Stimulated activated CD4-positive, alpha-beta T cell treated with anti-CD3 and anti-CD28 coated beads, Interleukin-2, amount 100 ng/mL, for 48 hours (primary cell): ENCODE data around the gene TNRC18.
"Not testable (repeated sequence)": the region's sequence is repeated elsewhere in the genome, so short reads cannot be mapped to it uniquely, and the experiment has no call there.

Source experiments
- DNase-seq, 2 donors: peaks; one replicate each; pipeline ENCODE4 v3.0.0-alpha.2; 2020

TNRC18 gene

GRCh38 chr7:5313076-5313885, 110.4 kb downstream of the TNRC18 start:
- DNase-seq: not testable (repeated sequence)

- not testable (repeated sequence) for DNase-seq
Measured at GRCh38 chr7:5312276-5313070, 111.2 kb downstream of the TNRC18 start.

GRCh38 chr7:5310822-5311405, 112.7 kb downstream of the TNRC18 start:
- DNase-seq: no peak

- DNase-seq: no peak
Measured at GRCh38 chr7:5309146-5309545, 114.5 kb downstream of the TNRC18 start.

GRCh38 chr7:5307221-5308142, 116.2 kb downstream of the TNRC18 start:
- not testable (repeated sequence) for DNase-seq

GRCh38 chr7:5305050-5305449, 118.6 kb downstream of the TNRC18 start:
- not testable (repeated sequence) for DNase-seq

GRCh38 chr7:5303591-5304505, 119.8 kb downstream of the TNRC18 start:
- no peak for DNase-seq

- DNase-seq: no peak
Measured at GRCh38 chr7:5303061-5303460, 120.6 kb downstream of the TNRC18 start.

- no peak for DNase-seq
Measured at GRCh38 chr7:5302577-5302976, 121.1 kb downstream of the TNRC18 start.

GRCh38 chr7:5300366-5300765, 123.3 kb downstream of the TNRC18 start:
- no peak for DNase-seq

GRCh38 chr7:5296611-5297226, 126.9 kb downstream of the TNRC18 start:
- DNase-seq: peak; percentile 48 to 67

- DNase-seq: no peak
Measured at GRCh38 chr7:5296015-5296610, 127.5 kb downstream of the TNRC18 start.

GRCh38 chr7:5295039-5296014, 128.3 kb downstream of the TNRC18 start:
- no peak for DNase-seq

GRCh38 chr7:5294169-5294987, 129.3 kb downstream of the TNRC18 start:
- DNase-seq: no peak

GRCh38 chr7:5291711-5292335, 131.8 kb downstream of the TNRC18 start:
- DNase-seq: not testable (repeated sequence)

- DNase-seq: no peak
Measured at GRCh38 chr7:5291301-5291700, 132.3 kb downstream of the TNRC18 start.

- DNase-seq: no peak
Measured at GRCh38 chr7:5289355-5289754, 134.3 kb downstream of the TNRC18 start.

- not testable (repeated sequence) for DNase-seq
Measured at GRCh38 chr7:5288560-5288959, 135.1 kb downstream of the TNRC18 start.
